Activated CD4-positive, CD25-positive, alpha-beta regulatory T cell treated with anti-CD3 and anti-CD28 coated beads, Interleukin-2, amount 50 U/mL, for 24 hours (primary cell): ENCODE data around the gene TRIM26.
"Not testable (repeated sequence)": the region's sequence is repeated elsewhere in the genome, so short reads cannot be mapped to it uniquely, and the experiment has no call there.

Experiments used
- ATAC-seq, 2 donors: fragments of 150-1000 bp; cut with Tn5 transposase; one replicate each; pipeline ENCODE4 v1.10.0; 2021; ENCODE audit warnings: mild to moderate bottlenecking in 1 of 2, moderate library complexity in 1 of 2

Gene TRIM26

GRCh38 chr6:30169658-30170614 lies 43.3 kb downstream of the TRIM26 start:
- peak; percentile 64 to 83 for ATAC-seq

- no peak for ATAC-seq
Observed at GRCh38 chr6:30168741-30169140, 44.5 kb downstream of the TRIM26 start.

GRCh38 chr6:30167101-30167500 lies 46.1 kb downstream of the TRIM26 start:
- no peak for ATAC-seq

GRCh38 chr6:30165238-30165637 lies 48.0 kb downstream of the TRIM26 start:
- ATAC-seq = not testable (repeated sequence)

- no peak for ATAC-seq
Observed at GRCh38 chr6:30164714-30165113, 48.5 kb downstream of the TRIM26 start.

- ATAC-seq = no peak
Observed at GRCh38 chr6:30163918-30164654, 49.1 kb downstream of the TRIM26 start.

GRCh38 chr6:30163090-30163917 lies 49.9 kb downstream of the TRIM26 start, which contains the start of gene TRIM15:
Gene TRIM15, plus strand, starts transcription at chr6:30163546. Its CDS starts 139 bp downstream, at chr6:30163685.
- ATAC-seq = peak; percentile 71 to 76

GRCh38 chr6:30162265-30163089 lies 50.7 kb downstream of the TRIM26 start:
- peak; percentile 52 to 55 for ATAC-seq

- no peak for ATAC-seq
Observed at GRCh38 chr6:30160785-30161531, 52.2 kb downstream of the TRIM26 start, which contains the start of gene TRIM10. Gene TRIM10, minus strand, starts transcription at chr6:30161211. Its CDS starts 353 bp downstream, at chr6:30160858.

GRCh38 chr6:30160008-30160784 lies 53.0 kb downstream of the TRIM26 start:
- no peak for ATAC-seq

GRCh38 chr6:30158475-30159040 lies 54.6 kb downstream of the TRIM26 start:
- ATAC-seq = peak; percentile 59 to 71

GRCh38 chr6:30157999-30158398 lies 55.2 kb downstream of the TRIM26 start:
- ATAC-seq = no peak

GRCh38 chr6:30157581-30157980 lies 55.6 kb downstream of the TRIM26 start:
- no peak for ATAC-seq

GRCh38 chr6:30156774-30157173 lies 56.4 kb downstream of the TRIM26 start:
- ATAC-seq = no peak

GRCh38 chr6:30156262-30156599 lies 57.0 kb downstream of the TRIM26 start:
- no peak for ATAC-seq

GRCh38 chr6:30155520-30156261 lies 57.5 kb downstream of the TRIM26 start:
- no peak for ATAC-seq

GRCh38 chr6:30154709-30155519 lies 58.3 kb downstream of the TRIM26 start:
- no peak for ATAC-seq

- ATAC-seq = no peak
Observed at GRCh38 chr6:30154061-30154460, 59.1 kb downstream of the TRIM26 start.
